ENCODE measurements around the gene AFF3. TPM values are rescaled to one million over a fixed set of nuclear protein-coding genes. Genes with fewer than 3 reads are reported as not detected.

AFF3 gene
- total and polyA plus RNA-seq, 2 of the 8 experiments (the other 6 are each of a cell fraction or from before 2014, with no cell fraction given) = 0.27 to 3.0 TPM

GRCh38 chr2:100178864-100179263 is 36.5 kb upstream of the AFF3 start:
- CTCF ChIA-PET (ENCODE audit: partially characterized antibody) = interaction anchor here (0.5 to 1.9 kb wide), 2 partner anchors 67 to 1427 kb away, joined by 6 to 9 read pairs; no protein-coding TSS in a partner anchor
- no peak overlapping the region for H3K4me2 ChIP-seq (ENCODE audit: insufficient read depth in 1 of 2, low read depth in 2 of 2, low read length in 2 of 2)

More at GRCh38 chr2:100178864-100179263, 36.5 kb upstream of the AFF3 start:
- Histone ChIP-seq H3K27me3 (replicated peaks in 1 of 4; ENCODE audit: control insufficient read depth in 3 of 4, extremely low read depth in 1 of 4, insufficient read depth in 3 of 4, low read length in 3 of 4) (peaks cover 2 to 42% (median 29%) of the 10 kb centered on the region in 4 experiments), H3K14ac (ENCODE audit: insufficient read length) (no peak overlapping the region), H3K9ac (replicated peaks in 1 of 4; ENCODE audit: extremely low read depth in 1 of 4, low read depth in 3 of 4, low read length in 3 of 4) (no peak overlapping the region), H3K79me1 (ENCODE audit: low read depth, low read length) (no peaks in the 10 kb centered on the region), H3K23me2 (ENCODE audit: low read depth, low read length) (no peaks in the 10 kb centered on the region; the same call in 1 of the 2 replicates), H2BK5ac (ENCODE audit: low read depth, low read length) (no peak overlapping the region), H3K4ac (replicated peaks; ENCODE audit: insufficient read length, low read depth, low read length) (no peak overlapping the region), H3K9me3 (ENCODE audit: insufficient read depth in 2 of 2, low read depth in 1 of 2, low read length in 1 of 2) (no peaks in the 10 kb centered on the region), H2BK12ac (ENCODE audit: low read depth, low read length) (no peak overlapping the region), H4K8ac (ENCODE audit: extremely low read depth, insufficient read depth, low read length) (no peak overlapping the region), H3K4me3 (ENCODE audit: extremely low read depth in 1 of 4, insufficient read depth in 2 of 4, low read depth in 3 of 4, low read length in 4 of 4) (no peak overlapping the region), H3K4me1 (replicated peaks in 1 of 4; ENCODE audit: control insufficient read depth in 3 of 4, insufficient read depth in 4 of 4, low read length in 3 of 4) (peaks cover 4 to 14% (median 8%) of the 10 kb centered on the region in 4 experiments), H4K20me1 (replicated peaks in 1 of 2; ENCODE audit: control insufficient read depth in 1 of 2, insufficient read depth in 2 of 2, low read length in 2 of 2) (no peaks in the 10 kb centered on the region), H4K91ac (replicated peaks; ENCODE audit: insufficient read length, low read length) (no peak overlapping the region), H3K79me2 (ENCODE audit: control insufficient read depth in 1 of 2, insufficient read depth in 2 of 2, low read length in 2 of 2) (no peaks in the 10 kb centered on the region), H2BK20ac (ENCODE audit: low read length) (no peak overlapping the region), H3K36me3 (ENCODE audit: control insufficient read depth in 2 of 4, insufficient read depth in 4 of 4, low read length in 3 of 4) (no peaks in the 10 kb centered on the region), H2AFZ (ENCODE audit: low read length) (no peak overlapping the region), H3K23ac (ENCODE audit: insufficient read length) (no peak overlapping the region), H2AK5ac (ENCODE audit: low read depth, low read length) (no peak overlapping the region), H3K56ac (replicated peaks; ENCODE audit: insufficient read length, low read depth, low read length) (no peak overlapping the region), H4K5ac (ENCODE audit: insufficient read length, low read depth, low read length) (no peak overlapping the region), H3K27ac (ENCODE audit: low read depth, low read length) (no peak overlapping the region), H2BK120ac (replicated peaks; ENCODE audit: low read depth, low read length) (no peak overlapping the region), H3K18ac (ENCODE audit: extremely low read depth, low read length) (no peak overlapping the region), H2BK15ac (ENCODE audit: low read length) (no peak overlapping the region)
- POLR2A ChIA-PET (ENCODE audit: partially characterized antibody) = no interaction called here
- FAIRE-seq = no peak
- 81% methylated on average over 3 of the region's 3 CpGs; no CpG with 5 or more reads in 1 of the 2 experiments for WGBS, 2 experiments (ENCODE audit: extremely low coverage in 1 of 2, insufficient coverage in 1 of 2, insufficient read length in 1 of 2, insufficient replicate concordance in 2 of 2, low coverage in 1 of 2, low lambda C conversion rate in 2 of 2, missing lambda C conversion rate in 1 of 2)
- no peak for TF ChIP-seq SP4 (IDR thresholded peaks at IDR 0.05; ENCODE audit: low read length)
- TF ChIP-seq KDM5A (IDR thresholded peaks at IDR 0.05; ENCODE audit: low read length) = no peak
- TF ChIP-seq MAFK (IDR thresholded peaks at IDR 0.05; ENCODE audit: low read depth, low read length) = no peak
- TF ChIP-seq JUN (IDR thresholded peaks at IDR 0.05; ENCODE audit: low read depth, low read length) = no peak
- TF ChIP-seq RFX5 (IDR thresholded peaks at IDR 0.05; ENCODE audit: borderline replicate concordance, low read depth, low read length) = no peak
- TF ChIP-seq SIRT6 (IDR thresholded peaks at IDR 0.05; ENCODE audit: low read length) = no peak
- no peak for TF ChIP-seq ZNF274 (IDR thresholded peaks at IDR 0.05; ENCODE audit: borderline replicate concordance, extremely low read depth, low read length)
- TF ChIP-seq YY1 (IDR thresholded peaks at IDR 0.05; ENCODE audit: low read depth, low read length) = no peak
- no peak for TF ChIP-seq TEAD4 (IDR thresholded peaks at IDR 0.05; ENCODE audit: low read depth, low read length)
- no peak for DNase-seq (ENCODE audit: low read depth in 1 of 2, low spot score in 2 of 2)
